Kidney tubule cell (primary cell): Measurements from ENCODE around the gene ZCCHC13.
"Not testable (repeated sequence)": the region's sequence is repeated elsewhere in the genome, so short reads cannot be mapped to it uniquely, and the experiment has no call there.

Experiments
- DNase-seq: peaks from one replicate; pipeline ENCODE4 v3.0.0-alpha.2; 2018; ENCODE audit warnings: low spot score

The ZCCHC13 gene

DNA sequence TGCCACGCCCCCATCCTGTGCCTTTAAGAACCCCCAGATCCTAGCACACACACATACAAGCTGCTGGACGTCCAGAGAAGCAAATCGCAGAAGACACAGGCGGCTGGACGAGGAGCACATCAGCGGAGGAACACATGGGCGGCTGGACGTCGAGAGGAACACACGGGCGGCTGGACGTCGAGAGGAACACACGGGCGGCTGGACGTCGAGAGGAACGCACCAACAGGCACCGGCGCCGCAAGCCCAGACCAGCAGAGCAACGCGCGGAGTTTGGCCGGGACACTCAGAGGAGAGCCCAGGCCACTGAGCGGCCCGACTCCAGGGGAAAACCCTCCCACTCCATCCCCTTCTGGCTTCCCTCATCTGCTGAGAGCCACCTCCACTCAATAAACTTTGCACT, 17.2 kb downstream of the ZCCHC13 start:
- DNase-seq = no peak

GRCh38 chrX:74324131-74324530, 20.2 kb downstream of the ZCCHC13 start:
- no peak for DNase-seq

DNA sequence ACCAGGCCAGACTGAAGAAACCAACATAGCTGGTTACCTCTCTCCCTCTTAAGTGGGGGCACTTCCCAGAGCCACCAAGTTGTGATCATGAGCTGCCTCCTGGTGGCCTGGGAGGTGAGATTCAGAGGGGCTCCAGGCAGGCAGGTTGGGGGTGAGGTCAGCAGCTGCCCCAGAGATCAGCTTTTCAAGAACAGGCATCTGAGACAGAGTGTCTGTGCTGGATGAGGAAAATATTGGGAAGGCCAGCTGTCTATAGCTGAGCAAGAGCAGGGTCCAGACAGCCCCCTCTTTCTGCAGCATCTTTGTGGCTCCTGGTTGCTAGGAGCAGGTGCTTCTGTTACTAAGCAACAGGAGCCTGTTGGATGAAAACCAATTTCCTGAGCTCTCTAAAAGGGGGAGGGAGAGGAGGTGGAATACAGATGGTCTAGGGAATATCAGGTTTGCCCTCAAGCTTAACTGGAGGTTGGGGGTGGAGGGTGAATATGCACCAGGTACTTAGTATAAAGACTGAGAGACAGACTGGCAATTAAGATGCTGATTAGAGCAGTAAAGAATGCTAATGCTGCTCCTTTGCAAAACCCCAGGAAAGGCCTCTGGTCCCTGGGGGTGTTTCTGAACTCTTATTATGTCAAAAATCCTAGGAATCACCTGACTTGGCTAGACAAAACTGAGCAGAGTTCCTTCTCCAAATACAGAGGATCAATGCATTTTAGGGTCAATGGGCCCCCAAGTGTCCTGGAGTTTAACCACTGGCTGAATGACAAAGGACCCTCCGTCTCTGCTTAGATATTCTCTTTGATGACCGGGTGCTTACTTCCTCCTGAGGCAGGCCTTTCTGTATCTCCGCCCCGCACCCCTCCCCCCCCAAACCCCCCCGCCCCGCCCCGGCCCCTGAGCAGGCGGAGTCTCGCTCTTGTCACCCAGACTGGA, 21.4 kb downstream of the ZCCHC13 start:
- DNase-seq = no peak

DNA sequence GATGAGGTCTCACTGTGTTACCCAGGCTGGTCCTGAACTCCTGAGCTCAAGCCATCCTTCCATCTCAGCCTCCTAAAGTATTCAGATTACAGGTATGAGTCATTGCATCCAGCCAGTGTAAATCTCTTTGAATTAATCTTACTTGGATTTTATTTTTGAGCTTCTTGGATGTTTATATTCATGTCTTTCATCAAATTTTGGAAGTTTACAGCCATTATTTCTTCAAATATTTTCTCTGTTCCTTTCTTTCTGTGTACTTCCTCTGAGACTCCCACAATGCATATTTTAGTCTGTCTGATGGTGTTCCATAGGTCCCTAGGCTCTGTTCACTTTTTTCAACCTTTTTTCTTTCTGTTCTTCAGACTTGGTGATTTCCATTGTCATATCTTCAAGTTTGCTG, 34.9 kb downstream of the ZCCHC13 start:
- no peak for DNase-seq

- DNase-seq = no peak
These were observed 36.1 kb downstream of the ZCCHC13 start for GRCh38 chrX:74340051-74340450.

DNA sequence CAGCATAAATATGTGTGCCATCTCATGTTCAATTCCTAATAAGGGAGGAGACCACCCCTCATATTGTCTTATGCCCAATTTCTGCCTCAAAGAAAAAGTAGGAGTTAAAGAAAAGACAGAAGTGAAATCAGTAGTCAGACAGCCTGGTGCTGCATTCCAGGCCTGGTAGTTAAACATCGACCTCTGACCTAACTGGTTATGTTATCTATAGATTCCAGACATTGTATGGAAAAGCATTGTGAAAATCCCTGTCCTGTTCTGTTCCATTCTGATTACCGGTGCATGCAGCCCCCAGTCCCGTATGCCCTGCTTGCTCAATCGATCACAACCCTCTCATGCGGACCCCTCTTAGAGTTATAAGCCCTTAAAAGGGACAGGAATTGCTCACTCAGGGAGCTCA, 38.2 kb downstream of the ZCCHC13 start:
- DNase-seq = not testable (repeated sequence)

DNA sequence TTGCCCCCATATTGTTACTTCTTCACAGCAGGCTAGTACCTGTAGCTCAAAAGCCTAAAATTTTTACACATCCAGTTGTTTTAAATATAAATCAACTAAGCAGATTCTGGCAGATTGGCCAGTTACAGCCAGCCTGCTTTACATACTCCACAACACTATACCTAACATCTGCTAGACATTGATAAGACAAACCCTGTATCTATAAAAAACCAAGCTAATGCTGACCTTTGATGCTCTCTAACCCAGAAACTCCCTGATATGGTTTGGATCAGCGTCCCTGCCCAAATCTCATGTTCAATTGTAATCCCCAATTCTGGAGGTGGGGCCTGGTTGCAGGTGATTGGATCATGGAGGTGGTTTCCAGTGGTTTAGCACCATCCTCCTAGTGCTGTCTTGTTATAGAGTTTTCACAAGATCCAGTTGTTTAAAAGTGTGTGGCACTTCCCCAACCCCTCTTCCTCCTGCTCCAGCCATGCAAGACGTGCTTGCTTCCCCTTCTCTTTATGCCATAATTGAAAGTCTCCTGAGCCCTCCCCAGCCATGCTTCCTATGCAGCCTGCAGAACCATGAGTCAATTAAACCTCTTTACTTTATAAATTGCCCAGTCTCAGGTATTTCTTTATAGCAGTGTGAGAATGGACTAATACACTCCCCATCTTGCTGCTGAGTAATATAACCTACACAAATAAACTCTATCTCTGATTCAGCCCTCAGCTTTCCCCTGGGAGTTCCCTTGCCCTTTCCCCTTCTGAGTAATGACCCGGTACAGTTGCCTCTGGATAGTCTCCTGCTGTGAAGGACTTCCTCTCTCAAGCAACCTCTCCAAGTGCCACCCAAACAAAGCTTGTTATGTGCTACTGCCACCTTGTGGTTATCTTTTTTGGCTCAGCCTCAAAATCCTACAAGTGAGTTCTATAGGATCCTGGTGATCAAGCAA, 39.6 kb downstream of the ZCCHC13 start:
- peak; percentile 92 for DNase-seq

GRCh38 chrX:74344280-74344622, 40.3 kb downstream of the ZCCHC13 start:
- no peak for DNase-seq

DNA sequence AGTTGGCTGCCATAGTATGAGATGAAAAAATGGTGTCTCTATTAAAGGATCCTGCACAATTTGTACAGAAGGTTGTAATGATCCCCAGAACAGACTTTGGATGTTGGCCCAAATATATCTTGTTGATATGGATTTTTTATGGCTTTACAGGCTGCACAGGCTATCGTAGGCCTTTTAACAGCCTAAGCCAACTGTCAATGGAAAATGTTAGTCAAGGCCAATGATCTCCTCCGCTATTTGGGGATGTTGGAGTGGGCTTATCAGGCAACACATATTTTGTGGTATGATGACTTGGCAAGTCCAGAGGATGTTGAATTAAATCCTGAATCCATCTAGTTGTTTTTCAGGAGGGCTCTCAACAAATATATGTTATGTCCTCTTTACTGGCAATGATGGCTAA, 42.1 kb downstream of the ZCCHC13 start:
- no peak for DNase-seq

- peak; percentile 51 for DNase-seq
These were observed 45.4 kb downstream of the ZCCHC13 start for GRCh38 chrX:74349387-74349786.

- DNase-seq = no peak
These were observed 47.8 kb downstream of the ZCCHC13 start for GRCh38 chrX:74351760-74352159.

- DNase-seq = no peak
These were observed 50.0 kb downstream of the ZCCHC13 start for GRCh38 chrX:74353984-74354383.
